ENCODE results near the gene CDCA7L. TPM values are rescaled to one million over a fixed set of nuclear protein-coding genes. Genes with fewer than 3 reads are reported as not detected.
A peak's percentile ranks its signal among the peaks of the same experiment; 100 is the strongest.

CDCA7L gene
- polyA plus RNA-seq, 1 experiment: 34.0 TPM

- DNase-seq (ENCODE audit: low read depth): no peak
- ChIA-PET CTCF (interaction anchor here (1.2 kb wide), 1 partner anchor 34 kb away, joined by 3 read pairs; no protein-coding TSS in a partner anchor), POLR2A (interaction anchor here (0.6 kb wide), 2 partner anchors 23 to 27 kb away, joined by 3 read pairs; no protein-coding TSS in a partner anchor)
- Histone ChIP-seq H3K27me3 (ENCODE audit: control insufficient read depth, insufficient read depth, low read length) (no peaks in the 10 kb centered on the region), H3K4me3 (ENCODE audit: low read depth, low read length) (peak overlapping the region; percentile 67), H3K36me3 (ENCODE audit: control insufficient read depth, insufficient read depth, low read length) (no peaks in the 10 kb centered on the region)
- TF ChIP-seq CTCF (IDR thresholded peaks at IDR 0.05; ENCODE audit: insufficient read depth, low read depth, low read length): no peak
Measured at GRCh38 chr7:21946222-21946709, 567 bp upstream of the CDCA7L start.

GRCh38 chr7:21944616-21945453, 864 bp downstream of the CDCA7L start:
- TF ChIP-seq CTCF (IDR thresholded peaks at IDR 0.05; ENCODE audit: insufficient read depth, low read depth, low read length): no peak
- H3K27me3 ChIP-seq (ENCODE audit: control insufficient read depth, insufficient read depth, low read length): no peaks in the 10 kb centered on the region
- ChIA-PET CTCF (interaction anchor here (0.6 to 1.2 kb wide), 3 partner anchors 35 to 1069 kb away, joined by 3 read pairs; no protein-coding TSS in a partner anchor), POLR2A (interaction anchor here (0.5 kb wide), 1 partner anchor 518 kb away, joined by 7 read pairs; no protein-coding TSS in a partner anchor)
- H3K36me3 ChIP-seq (ENCODE audit: control insufficient read depth, insufficient read depth, low read length): no peaks in the 10 kb centered on the region
- no peak for DNase-seq (ENCODE audit: low read depth)
- H3K4me3 ChIP-seq (ENCODE audit: low read depth, low read length): peak overlapping the region; percentile 67

- ChIA-PET CTCF (interaction anchor here (0.6 kb wide), 1 partner anchor 24 kb away, joined by 3 read pairs; no protein-coding TSS in a partner anchor), POLR2A (interaction anchor here (0.6 kb wide), 1 partner anchor 10 kb away, joined by 3 read pairs; no protein-coding TSS in a partner anchor)
Measured at GRCh38 chr7:21943436-21943835, 2.3 kb downstream of the CDCA7L start.

GRCh38 chr7:21942955-21943354, 2.7 kb downstream of the CDCA7L start:
- no peaks in the 10 kb centered on the region for H3K36me3 ChIP-seq (ENCODE audit: control insufficient read depth, insufficient read depth, low read length)
- CTCF ChIA-PET: interaction anchor here (0.6 kb wide), 1 partner anchor 24 kb away, joined by 3 read pairs; no protein-coding TSS in a partner anchor
- POLR2A ChIA-PET: no interaction called here
- no peak for TF ChIP-seq CTCF (IDR thresholded peaks at IDR 0.05; ENCODE audit: insufficient read depth, low read depth, low read length)
- no peaks in the 10 kb centered on the region for H3K27me3 ChIP-seq (ENCODE audit: control insufficient read depth, insufficient read depth, low read length)
- no peak for DNase-seq (ENCODE audit: low read depth)
- H3K4me3 ChIP-seq (ENCODE audit: low read depth, low read length): no peak overlapping the region

More at GRCh38 chr7:21943436-21943835, 2.3 kb downstream of the CDCA7L start:
- DNase-seq (ENCODE audit: low read depth): no peak
- no peaks in the 10 kb centered on the region for H3K36me3 ChIP-seq (ENCODE audit: control insufficient read depth, insufficient read depth, low read length)
- H3K4me3 ChIP-seq (ENCODE audit: low read depth, low read length): no peak overlapping the region
- no peak for TF ChIP-seq CTCF (IDR thresholded peaks at IDR 0.05; ENCODE audit: insufficient read depth, low read depth, low read length)
- H3K27me3 ChIP-seq (ENCODE audit: control insufficient read depth, insufficient read depth, low read length): no peaks in the 10 kb centered on the region

- TF ChIP-seq CTCF (IDR thresholded peaks at IDR 0.05; ENCODE audit: insufficient read depth, low read depth, low read length): no peak
- H3K4me3 ChIP-seq (ENCODE audit: low read depth, low read length): no peak overlapping the region
- ChIA-PET CTCF (interaction anchor here (0.7 kb wide), 1 partner anchor 35 kb away, joined by 3 read pairs; no protein-coding TSS in a partner anchor), POLR2A (no interaction called here)
- no peak for DNase-seq (ENCODE audit: low read depth)
- H3K36me3 ChIP-seq (ENCODE audit: control insufficient read depth, insufficient read depth, low read length): no peaks in the 10 kb centered on the region
- no peaks in the 10 kb centered on the region for H3K27me3 ChIP-seq (ENCODE audit: control insufficient read depth, insufficient read depth, low read length)
Measured at GRCh38 chr7:21941611-21942141, 4.0 kb downstream of the CDCA7L start.

Measured in BJ (cell line).